Trophoblast cell (in vitro differentiated cells and primary cell): Measurements from ENCODE around the gene STON1.
"Not testable (repeated sequence)": the region's sequence is repeated elsewhere in the genome, so short reads cannot be mapped to it uniquely, and the experiment has no call there.

Experiments used
- DNase-seq, 2 donors: peaks; one replicate each; pipeline ENCODE4 v3.0.0-alpha.2; 2016
- H2AFZ ChIP-seq: 2 replicates; pipeline ENCODE4 v1.6.1; 2013; ENCODE audit warnings: low read length, moderate library complexity, mild to moderate bottlenecking; ENCODE audit not compliant: insufficient read depth, poor library complexity
- H2AK5ac ChIP-seq: 2 replicates; pipeline ENCODE4 v1.6.1; 2013; ENCODE audit warnings: mild to moderate bottlenecking, low read length
- H2BK120ac ChIP-seq: 2 replicates; pipeline ENCODE4 v1.6.1; 2013; ENCODE audit warnings: low read length, mild to moderate bottlenecking, moderate library complexity; ENCODE audit not compliant: insufficient read depth, poor library complexity
- H2BK12ac ChIP-seq: 2 replicates; pipeline ENCODE4 v1.6.1; 2013; ENCODE audit warnings: mild to moderate bottlenecking, low read length, moderate library complexity
- H2BK5ac ChIP-seq: 2 replicates; pipeline ENCODE4 v1.6.1; 2013; ENCODE audit warnings: low read length, low read depth, moderate library complexity, mild to moderate bottlenecking; ENCODE audit not compliant: poor library complexity
- H3K14ac ChIP-seq: 2 replicates; pipeline ENCODE4 v1.6.1; 2013; ENCODE audit warnings: mild to moderate bottlenecking, low read length
- H3K18ac ChIP-seq: 2 replicates; pipeline ENCODE4 v1.6.1; 2013; ENCODE audit warnings: mild to moderate bottlenecking, low read length
- H3K23ac ChIP-seq: 2 replicates; pipeline ENCODE4 v1.6.1; 2013; ENCODE audit warnings: low read length
- H3K27ac ChIP-seq: 2 replicates; pipeline ENCODE4 v1.5.1; 2013; ENCODE audit warnings: low read depth, mild to moderate bottlenecking, inconsistent platforms, low read length, moderate library complexity
- H3K27me3 ChIP-seq: 2 replicates; pipeline ENCODE4 v1.6.1; 2013; ENCODE audit warnings: inconsistent platforms, mild to moderate bottlenecking, low read length, moderate library complexity; ENCODE audit not compliant: insufficient read depth
- H3K36me3 ChIP-seq, 2 experiments: 1 replicate in 1 of 2; 2 replicates in 1 of 2; pipeline ENCODE4 v1.6.1; 2013; ENCODE audit warnings: low read length in 2 of 2, mild to moderate bottlenecking in 2 of 2, moderate library complexity in 1 of 2; ENCODE audit not compliant: insufficient read depth in 2 of 2, control insufficient read depth in 1 of 2
- H3K4ac ChIP-seq: 2 replicates; pipeline ENCODE4 v1.6.1; 2013; ENCODE audit warnings: low read depth, mild to moderate bottlenecking, low read length, moderate library complexity
- H3K4me1 ChIP-seq, 2 experiments: 1 replicate in 1 of 2; 2 replicates in 1 of 2; pipeline ENCODE4 v1.6.1; 2013; ENCODE audit warnings: low read length in 2 of 2, mild to moderate bottlenecking in 2 of 2, moderate library complexity in 1 of 2; ENCODE audit not compliant: insufficient read depth in 2 of 2, control insufficient read depth in 1 of 2
- H3K4me2 ChIP-seq: 2 replicates; pipeline ENCODE4 v1.6.1; 2013; ENCODE audit warnings: inconsistent platforms, mild to moderate bottlenecking, low read length, moderate library complexity
- H3K4me3 ChIP-seq: 2 replicates; pipeline ENCODE4 v1.5.1; 2013; ENCODE audit warnings: mild to moderate bottlenecking, low read depth, low read length, inconsistent platforms
- H3K79me1 ChIP-seq: one replicate; pipeline ENCODE4 v1.6.1; 2013; ENCODE audit warnings: low read length
- H3K79me2 ChIP-seq: 2 replicates; pipeline ENCODE4 v1.6.1; 2013; ENCODE audit warnings: low read length, mild to moderate bottlenecking; ENCODE audit not compliant: control insufficient read depth, insufficient read depth, poor library complexity
- H3K9ac ChIP-seq: 2 replicates; pipeline ENCODE4 v1.6.1; 2013; ENCODE audit warnings: mild to moderate bottlenecking, low read length
- H3K9me3 ChIP-seq: 2 replicates; pipeline ENCODE4 v1.6.1; 2013; ENCODE audit warnings: low read depth, mild to moderate bottlenecking, control low read depth, inconsistent platforms, low read length; ENCODE audit not compliant: insufficient read depth
- H4K12ac ChIP-seq: 2 replicates; pipeline ENCODE4 v1.6.1; 2013; ENCODE audit warnings: low read depth, mild to moderate bottlenecking, low read length, moderate library complexity
- H4K8ac ChIP-seq: 2 replicates; pipeline ENCODE4 v1.6.1; 2013; ENCODE audit warnings: low read depth, mild to moderate bottlenecking, low read length, moderate library complexity
- H4K91ac ChIP-seq: one replicate; pipeline ENCODE4 v1.6.1; 2013; ENCODE audit warnings: low read depth, mild to moderate bottlenecking, low read length, moderate library complexity
- WGBS: extraction: QIAGEN DNeasy Blood & Tissue Kit; methylation state at CpG from one replicate; pipeline ENCODE4 v1.1.7; 2013; ENCODE audit warnings: missing lambda C conversion rate; ENCODE audit not compliant: insufficient read length, insufficient coverage; ENCODE audit errors: extremely low coverage; 5-methylcytosine and 5-hydroxymethylcytosine counted together

STON1 gene

DNA sequence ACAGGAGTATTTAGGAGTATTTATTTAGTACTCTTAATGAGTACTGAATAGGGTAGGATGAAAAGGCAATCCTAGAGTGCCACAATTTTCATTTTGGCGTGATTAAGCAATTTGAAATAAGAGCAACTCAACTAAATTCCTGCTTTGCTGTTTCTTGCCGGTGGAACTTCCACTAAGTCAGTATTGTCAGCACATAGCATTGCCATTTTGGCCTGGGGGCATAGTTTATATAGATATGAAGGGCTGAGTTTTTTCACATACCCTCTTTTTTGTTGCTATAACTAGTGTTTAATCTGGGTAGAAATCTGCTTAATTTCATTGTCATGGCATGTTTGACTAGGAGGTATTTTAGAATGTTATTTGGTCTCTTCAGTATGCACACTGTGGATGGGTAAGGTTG lies 89.6 kb downstream of the STON1 start:
- no peak overlapping the region for H4K8ac ChIP-seq
- H3K79me1 ChIP-seq = no peaks in the 10 kb centered on the region
- H3K27me3 ChIP-seq = no peaks in the 10 kb centered on the region
- no peak overlapping the region for H4K91ac ChIP-seq
- no peak overlapping the region for H3K4me2 ChIP-seq
- no peak overlapping the region for H3K27ac ChIP-seq
- no peak overlapping the region for H3K9ac ChIP-seq
- H2BK120ac ChIP-seq = no peak overlapping the region
- no peaks in the 10 kb centered on the region for H3K36me3 ChIP-seq
- no peaks in the 10 kb centered on the region for H3K9me3 ChIP-seq
- no peak overlapping the region for H3K4me3 ChIP-seq
- H3K18ac ChIP-seq = no peak overlapping the region
- no CpG with 5 or more reads among the region's 2 CpGs for WGBS
- H2BK12ac ChIP-seq = no peak overlapping the region
- H2BK5ac ChIP-seq = no peak overlapping the region
- no peak overlapping the region for H3K4ac ChIP-seq
- no peak overlapping the region for H2AFZ ChIP-seq
- no peaks in the 10 kb centered on the region for H3K4me1 ChIP-seq
- no peak overlapping the region for H3K14ac ChIP-seq
- no peak overlapping the region for H4K12ac ChIP-seq
- no peaks in the 10 kb centered on the region for H3K79me2 ChIP-seq
- peak; percentile 68 to 91 for DNase-seq
- no peak overlapping the region for H2AK5ac ChIP-seq
- no peak overlapping the region for H3K23ac ChIP-seq

DNA sequence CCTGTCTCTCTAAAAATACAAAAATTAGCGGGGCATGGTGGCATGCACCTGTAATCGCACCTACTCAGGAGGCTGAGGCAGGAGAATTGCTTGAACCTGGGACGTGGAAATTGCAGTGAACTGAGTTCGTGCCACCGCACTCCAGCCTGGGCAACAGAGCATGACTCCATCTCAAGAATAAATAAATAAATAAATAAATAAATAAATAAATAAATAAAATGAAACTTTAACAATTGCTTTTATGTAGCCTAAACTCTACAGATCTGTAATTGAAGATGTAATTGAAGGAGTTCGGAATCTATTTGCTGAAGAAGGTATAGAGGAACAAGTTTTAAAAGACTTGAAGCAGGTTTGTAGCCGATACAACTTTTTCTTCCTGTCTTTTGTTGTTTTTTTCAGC lies 90.7 kb downstream of the STON1 start:
- no CpG with 5 or more reads among the region's 7 CpGs for WGBS

DNA sequence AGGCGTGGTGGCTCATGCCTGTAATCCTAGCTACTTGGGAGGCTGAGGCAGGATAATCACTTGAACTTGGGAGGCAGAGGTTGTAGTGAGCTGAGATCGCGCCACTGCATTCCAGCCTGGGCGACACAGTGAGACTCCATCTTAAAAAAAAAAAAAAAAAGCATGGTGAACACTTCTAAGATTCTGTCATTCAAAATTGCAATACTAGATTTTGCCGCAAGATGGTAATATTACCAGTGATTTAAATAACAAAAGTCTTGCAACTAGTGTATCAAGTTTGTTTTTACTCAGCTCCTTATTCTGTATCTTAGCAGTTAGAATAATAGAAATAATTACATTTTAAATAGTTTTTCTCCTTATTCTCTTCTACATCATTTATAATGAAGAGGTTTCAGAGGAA lies 92.7 kb downstream of the STON1 start:
- no CpG with 5 or more reads among the region's 5 CpGs for WGBS
- H4K91ac ChIP-seq, H3K23ac ChIP-seq, H2AK5ac ChIP-seq, H3K27me3 ChIP-seq, H3K4ac ChIP-seq, H2AFZ ChIP-seq, H3K9ac ChIP-seq, H3K4me2 ChIP-seq, H3K79me1 ChIP-seq, H3K4me3 ChIP-seq, H3K18ac ChIP-seq, H4K8ac ChIP-seq, H3K36me3 ChIP-seq, H3K79me2 ChIP-seq, H4K12ac ChIP-seq, H3K4me1 ChIP-seq, H3K27ac ChIP-seq, H2BK12ac ChIP-seq, H2BK5ac ChIP-seq, H2BK120ac ChIP-seq, H3K9me3 ChIP-seq, H3K14ac ChIP-seq: not testable (repeated sequence)
- DNase-seq = peak; percentile 50 to 94

More for the DNA sequence above, 90.7 kb downstream of the STON1 start:
- no peak overlapping the region for H3K18ac ChIP-seq
- no peaks in the 10 kb centered on the region for H3K27me3 ChIP-seq
- H3K79me2 ChIP-seq = no peaks in the 10 kb centered on the region
- no peak overlapping the region for H3K27ac ChIP-seq
- no peak overlapping the region for H2AK5ac ChIP-seq
- no peak overlapping the region for H2BK12ac ChIP-seq
- H4K91ac ChIP-seq = no peak overlapping the region
- no peak overlapping the region for H3K23ac ChIP-seq
- H2BK120ac ChIP-seq = no peak overlapping the region
- no peaks in the 10 kb centered on the region for H3K4me1 ChIP-seq
- H3K79me1 ChIP-seq = no peaks in the 10 kb centered on the region
- no peak overlapping the region for H4K12ac ChIP-seq
- no peaks in the 10 kb centered on the region for H3K9me3 ChIP-seq
- no peak for DNase-seq
- H3K14ac ChIP-seq = no peak overlapping the region
- no peaks in the 10 kb centered on the region for H3K36me3 ChIP-seq
- no peak overlapping the region for H2BK5ac ChIP-seq
- no peak overlapping the region for H4K8ac ChIP-seq
- no peak overlapping the region for H3K4ac ChIP-seq
- no peak overlapping the region for H3K4me2 ChIP-seq
- H2AFZ ChIP-seq = no peak overlapping the region
- no peak overlapping the region for H3K4me3 ChIP-seq
- no peak overlapping the region for H3K9ac ChIP-seq

DNA sequence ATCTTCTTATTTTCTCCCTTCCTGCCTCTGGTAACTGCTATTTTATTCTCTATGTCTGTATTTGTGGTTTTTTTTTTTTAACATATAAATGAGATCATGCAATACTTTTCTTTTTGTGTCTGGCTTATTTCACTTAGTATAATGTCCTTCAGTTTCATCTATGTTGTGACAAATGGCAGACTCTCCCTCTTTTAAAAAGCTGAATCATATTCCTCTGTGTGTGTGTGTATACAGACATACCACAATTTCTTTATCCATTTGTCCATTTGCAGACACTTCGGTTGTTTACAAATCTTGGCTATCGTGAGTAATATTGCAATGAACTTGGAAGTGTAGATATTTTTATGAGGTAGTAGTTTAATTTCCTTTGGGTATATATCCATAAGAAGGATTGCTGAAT lies 94.7 kb downstream of the STON1 start:
- no peak for DNase-seq
- no peak overlapping the region for H3K27ac ChIP-seq
- no peak overlapping the region for H3K9ac ChIP-seq
- H3K36me3 ChIP-seq = no peaks in the 10 kb centered on the region
- no peak overlapping the region for H4K12ac ChIP-seq
- no peak overlapping the region for H2BK12ac ChIP-seq
- no peaks in the 10 kb centered on the region for H3K4me1 ChIP-seq
- no peak overlapping the region for H3K4ac ChIP-seq
- no peak overlapping the region for H4K91ac ChIP-seq
- no peaks in the 10 kb centered on the region for H3K9me3 ChIP-seq
- no peak overlapping the region for H2AFZ ChIP-seq
- H4K8ac ChIP-seq = no peak overlapping the region
- H3K23ac ChIP-seq = no peak overlapping the region
- WGBS = no CpG with 5 or more reads among the region's 2 CpGs
- no peaks in the 10 kb centered on the region for H3K79me2 ChIP-seq
- no peak overlapping the region for H3K4me2 ChIP-seq
- no peak overlapping the region for H3K14ac ChIP-seq
- H3K27me3 ChIP-seq = no peaks in the 10 kb centered on the region
- H2BK120ac ChIP-seq = no peak overlapping the region
- H2BK5ac ChIP-seq = no peak overlapping the region
- H3K18ac ChIP-seq = no peak overlapping the region
- no peak overlapping the region for H3K4me3 ChIP-seq
- H2AK5ac ChIP-seq = no peak overlapping the region
- H3K79me1 ChIP-seq = no peaks in the 10 kb centered on the region

DNA sequence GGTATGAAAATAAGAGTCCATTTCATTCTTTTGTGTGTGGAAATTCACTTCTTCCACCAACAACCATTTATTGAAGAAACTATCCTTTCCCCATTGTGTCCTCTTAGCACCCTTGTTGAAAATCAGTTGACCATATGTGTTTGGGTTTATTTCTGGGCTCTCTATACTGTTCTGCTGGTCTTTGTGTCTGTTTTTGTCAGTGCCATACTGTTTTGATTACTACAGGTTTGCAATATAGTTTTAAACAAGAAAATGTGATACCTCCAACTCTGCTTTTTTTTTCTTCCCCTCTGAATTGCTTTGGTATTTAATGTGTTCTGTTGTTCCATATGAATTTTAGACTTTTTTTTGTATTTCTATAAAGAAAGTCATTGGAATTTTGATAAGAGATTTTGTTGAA lies 96.1 kb downstream of the STON1 start:
- Histone ChIP-seq H3K4me2 (no peak overlapping the region), H3K27me3 (no peaks in the 10 kb centered on the region), H4K8ac (no peak overlapping the region), H3K27ac (no peak overlapping the region), H3K79me2 (no peaks in the 10 kb centered on the region), H3K36me3 (no peaks in the 10 kb centered on the region), H2BK12ac (no peak overlapping the region), H2BK5ac (no peak overlapping the region), H3K9ac (no peak overlapping the region), H2AK5ac (no peak overlapping the region), H3K4me1 (no peaks in the 10 kb centered on the region), H3K79me1 (no peaks in the 10 kb centered on the region), H4K12ac (no peak overlapping the region), H3K9me3 (no peaks in the 10 kb centered on the region), H3K4me3 (no peak overlapping the region), H2AFZ (no peak overlapping the region), H3K4ac (no peak overlapping the region), H4K91ac (no peak overlapping the region), H2BK120ac (no peak overlapping the region), H3K23ac (no peak overlapping the region), H3K14ac (no peak overlapping the region), H3K18ac (no peak overlapping the region)
- DNase-seq = no peak
